Peyer's patch (tissue), 4 donors: ENCODE results near the gene ATP1B1.

Experiments used
- POLR2A ChIP-seq, 2 donors: fragments of 450-650 bp; IDR thresholded peaks; one replicate each; pipeline ENCODE4 v1.5.1; 2017; ENCODE audit warnings: antibody characterized with exemption in 2 of 2, mild to moderate bottlenecking in 2 of 2, moderate library complexity in 2 of 2
- TF ChIP-seq, protein P1 (sequence below), 6 experiments: fragments of 450-650 bp in 4 of 6; fragments of 200-600 bp in 2 of 6; sonication (generic) in 1 of 6; IDR thresholded peaks; one replicate each; pipeline ENCODE4 v1.5.1; 2017 to 2019; ENCODE audit warnings: antibody characterized with exemption in 6 of 6, mild to moderate bottlenecking in 3 of 6, moderate library complexity in 1 of 6

DNA sequence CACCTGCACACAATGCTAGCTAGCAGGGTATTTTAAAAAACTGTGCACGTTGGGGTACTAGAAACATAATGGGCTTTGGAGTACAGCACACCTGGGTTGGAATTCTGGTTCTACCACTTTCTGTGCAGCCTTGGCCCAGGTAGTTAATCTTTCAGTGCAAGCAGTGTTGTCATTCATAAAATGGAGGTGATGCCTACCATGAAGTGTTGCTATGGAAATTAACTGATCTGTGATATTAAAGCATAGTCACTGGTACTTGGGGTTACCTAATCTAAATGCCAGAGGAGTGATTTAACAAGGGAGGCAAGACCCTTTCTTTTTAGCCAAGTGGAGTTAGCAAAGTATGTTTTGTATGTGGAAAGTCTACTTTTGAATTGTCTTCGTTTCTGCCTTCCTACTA lies 18.0 kb downstream of the ATP1B1 start:
- TF ChIP-seq, protein P1, sequence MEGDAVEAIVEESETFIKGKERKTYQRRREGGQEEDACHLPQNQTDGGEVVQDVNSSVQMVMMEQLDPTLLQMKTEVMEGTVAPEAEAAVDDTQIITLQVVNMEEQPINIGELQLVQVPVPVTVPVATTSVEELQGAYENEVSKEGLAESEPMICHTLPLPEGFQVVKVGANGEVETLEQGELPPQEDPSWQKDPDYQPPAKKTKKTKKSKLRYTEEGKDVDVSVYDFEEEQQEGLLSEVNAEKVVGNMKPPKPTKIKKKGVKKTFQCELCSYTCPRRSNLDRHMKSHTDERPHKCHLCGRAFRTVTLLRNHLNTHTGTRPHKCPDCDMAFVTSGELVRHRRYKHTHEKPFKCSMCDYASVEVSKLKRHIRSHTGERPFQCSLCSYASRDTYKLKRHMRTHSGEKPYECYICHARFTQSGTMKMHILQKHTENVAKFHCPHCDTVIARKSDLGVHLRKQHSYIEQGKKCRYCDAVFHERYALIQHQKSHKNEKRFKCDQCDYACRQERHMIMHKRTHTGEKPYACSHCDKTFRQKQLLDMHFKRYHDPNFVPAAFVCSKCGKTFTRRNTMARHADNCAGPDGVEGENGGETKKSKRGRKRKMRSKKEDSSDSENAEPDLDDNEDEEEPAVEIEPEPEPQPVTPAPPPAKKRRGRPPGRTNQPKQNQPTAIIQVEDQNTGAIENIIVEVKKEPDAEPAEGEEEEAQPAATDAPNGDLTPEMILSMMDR (IDR thresholded peaks at IDR 0.05): no peak
- no peak for TF ChIP-seq POLR2A (IDR thresholded peaks at IDR 0.05)
